ENCODE data around the gene S100A10. TPM values are rescaled to one million over a fixed set of nuclear protein-coding genes. Genes with fewer than 3 reads are reported as not detected.

The S100A10 gene
- total RNA-seq, 4 donors from 2014 or later = 152 to 404 (median 235) TPM

- TF ChIP-seq CTCF (IDR thresholded peaks at IDR 0.05; ENCODE audit: low read depth) = no peak
These were observed 1.9 kb downstream of the S100A10 start for GRCh38 chr1:151991663-151992302.

- TF ChIP-seq CTCF (IDR thresholded peaks at IDR 0.05; ENCODE audit: low read depth) = no peak
These were observed 2.8 kb downstream of the S100A10 start for GRCh38 chr1:151990856-151991198.

GRCh38 chr1:151990058-151990855 is 3.4 kb downstream of the S100A10 start:
- TF ChIP-seq CTCF (IDR thresholded peaks at IDR 0.05; ENCODE audit: low read depth) = no peak

DNA sequence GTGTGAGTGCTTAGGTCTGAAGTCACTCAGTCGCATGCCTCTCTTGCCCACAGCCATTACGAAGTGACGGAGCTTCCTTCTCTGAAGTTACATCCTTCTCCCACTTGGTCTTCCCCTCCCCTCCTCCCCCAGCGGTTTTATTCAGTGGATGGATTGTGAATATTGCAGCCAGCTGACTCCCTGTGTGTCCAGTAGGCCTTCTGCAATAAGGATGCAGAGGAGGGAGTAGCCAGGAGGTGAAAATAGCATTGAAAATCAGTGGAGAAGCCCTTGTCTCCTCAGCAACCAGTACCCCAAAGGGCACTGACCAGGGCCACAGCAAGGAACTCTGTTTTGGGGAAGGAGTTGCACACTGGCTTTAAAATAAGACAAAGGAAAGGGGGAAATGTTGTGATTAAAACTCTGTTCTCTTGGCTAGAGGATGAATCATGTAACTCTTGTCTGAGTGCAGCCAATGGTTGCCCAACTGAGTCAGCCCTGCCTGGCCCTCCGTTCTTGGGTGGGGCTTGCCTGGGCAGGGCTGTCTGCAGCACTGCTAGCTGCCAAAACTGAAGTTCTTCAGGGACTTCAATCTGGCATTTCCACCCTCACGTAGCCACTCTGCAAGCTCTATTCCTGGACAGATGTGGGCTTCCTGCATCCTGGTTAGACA is 4.3 kb downstream of the S100A10 start:
- TF ChIP-seq CTCF (IDR thresholded peaks at IDR 0.05; ENCODE audit: low read depth) = no peak

- no peak for TF ChIP-seq CTCF (IDR thresholded peaks at IDR 0.05; ENCODE audit: low read depth)
These were observed 5.2 kb downstream of the S100A10 start for GRCh38 chr1:151988405-151988923.

DNA sequence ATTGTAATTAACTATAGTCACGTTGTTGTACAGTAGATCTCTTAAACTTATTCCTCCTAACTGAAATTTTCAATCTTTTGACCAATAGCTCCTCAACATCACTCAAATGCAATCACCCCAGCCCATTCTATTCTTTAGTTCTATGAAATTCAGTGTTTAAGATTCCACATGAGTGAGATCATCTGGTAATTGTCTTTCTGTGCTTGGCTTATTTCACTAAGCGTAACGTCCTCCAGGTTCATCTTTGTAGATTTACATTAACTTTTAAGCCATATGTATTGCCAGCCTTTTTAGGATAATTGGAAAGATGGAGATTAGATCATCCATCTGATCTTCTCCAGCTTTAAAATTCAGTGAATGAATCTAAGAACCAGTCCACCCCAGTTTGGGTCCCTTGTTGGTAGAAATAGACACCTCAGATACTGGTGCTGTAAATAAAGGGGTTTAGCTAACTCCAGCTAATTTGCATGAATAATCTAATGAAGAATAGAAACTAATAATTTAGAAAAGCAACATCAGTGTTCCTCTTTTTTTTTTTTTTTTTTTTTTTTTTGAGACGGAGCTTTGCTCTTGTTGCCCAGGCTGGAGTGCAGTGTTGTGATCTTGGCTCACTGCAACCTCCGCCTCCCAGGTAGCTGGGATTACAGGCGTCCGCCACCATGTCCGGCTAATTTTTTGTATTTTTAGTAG is 7.0 kb downstream of the S100A10 start:
- no peak for TF ChIP-seq CTCF (IDR thresholded peaks at IDR 0.05; ENCODE audit: low read depth)

All from subcutaneous adipose tissue (tissue), 4 donors.